NCI-H1694 (cell line): ENCODE data around the gene DIP2C.
"Not testable (repeated sequence)": the region's sequence is repeated elsewhere in the genome, so short reads cannot be mapped to it uniquely, and the experiment has no call there.

Experiments used
- DNase-seq: peaks from one replicate; lab custom pipeline; 2025; lab: John Stamatoyannopoulos, UW

DIP2C gene

GRCh38 chr10:347774-348173, 341.7 kb downstream of the DIP2C start:
- not testable (repeated sequence) for DNase-seq

GRCh38 chr10:347190-347589, 342.3 kb downstream of the DIP2C start:
- not testable (repeated sequence) for DNase-seq

- DNase-seq = no peak
Measured at GRCh38 chr10:344582-345200, 344.8 kb downstream of the DIP2C start.

- no peak for DNase-seq
Measured at GRCh38 chr10:343231-344220, 345.9 kb downstream of the DIP2C start.

GRCh38 chr10:341081-341740, 348.3 kb downstream of the DIP2C start:
- DNase-seq = no peak

- no peak for DNase-seq
Measured at GRCh38 chr10:340646-341045, 348.8 kb downstream of the DIP2C start.

GRCh38 chr10:339038-339391, 350.5 kb downstream of the DIP2C start:
- DNase-seq = no peak

GRCh38 chr10:338171-339037, 351.1 kb downstream of the DIP2C start:
- DNase-seq = no peak

GRCh38 chr10:336247-336646, 353.2 kb downstream of the DIP2C start:
- DNase-seq = no peak

GRCh38 chr10:335151-335800, 354.2 kb downstream of the DIP2C start:
- DNase-seq = no peak

GRCh38 chr10:331186-331585, 358.3 kb downstream of the DIP2C start:
- no peak for DNase-seq

GRCh38 chr10:329361-330099, 359.9 kb downstream of the DIP2C start:
- peak; percentile 34 for DNase-seq

GRCh38 chr10:327889-328852, 361.3 kb downstream of the DIP2C start:
- DNase-seq = no peak

GRCh38 chr10:326894-327635, 362.4 kb downstream of the DIP2C start:
- DNase-seq = no peak

- DNase-seq = no peak
Measured at GRCh38 chr10:326350-326749, 363.1 kb downstream of the DIP2C start.

- no peak for DNase-seq
Measured at GRCh38 chr10:325282-325681, 364.2 kb downstream of the DIP2C start.

GRCh38 chr10:324593-324992, 364.9 kb downstream of the DIP2C start:
- no peak for DNase-seq

- no peak for DNase-seq
Measured at GRCh38 chr10:323651-324293, 365.7 kb downstream of the DIP2C start.
